SK-N-SH (cell line): ENCODE data around the gene CD6. TPM values are rescaled to one million over a fixed set of nuclear protein-coding genes. Genes with fewer than 3 reads are reported as not detected.
A peak's percentile ranks its signal among the peaks of the same experiment; 100 is the strongest.

Source experiments
- CTCF ChIA-PET: fragments of 300-600, 350-600 bp; formaldehyde crosslinking; extraction: SDS; loops from one replicate; lab custom pipeline; 2021; lab: Yijun Ruan, JAX
- POLR2A ChIA-PET: fragments of 350-600 bp; sonication (Branson Sonifier 250); formaldehyde crosslinking; extraction: SDS; loops from one replicate; lab custom pipeline; 2020; ENCODE audit warnings: antibody characterized with exemption, inconsistent platforms; lab: Yijun Ruan, JAX
- DNase-seq: peaks from one replicate; pipeline ENCODE4 v3.0.0; 2012
- H2AFZ ChIP-seq: fragments of 200-600 bp; sonication (generic); 2 replicates; pipeline ENCODE4 v1.8.1; 2016; ENCODE audit warnings: antibody characterized with exemption, mild to moderate bottlenecking, low read depth
- H3F3A ChIP-seq: fragments of 200-600 bp; sonication (generic); replicated peaks from 2 replicates; pipeline ENCODE3; 2016; ENCODE audit warnings: antibody characterized with exemption, mild to moderate bottlenecking; ENCODE audit not compliant: insufficient read depth
- H3K27ac ChIP-seq, 2 experiments: fragments of 200-500 bp in 1 of 2; fragments of 200-600 bp in 1 of 2; sonication (Bioruptor generic) in 1 of 2; sonication (generic), shearing (Covaris generic) in 1 of 2; 2 replicates each; pipeline versions ENCODE4 v1.5.1 to v1.6.1; 2014 to 2016; ENCODE audit warnings: low read depth in 2 of 2, inconsistent platforms in 1 of 2, low read length in 1 of 2, mild to moderate bottlenecking in 1 of 2, mixed read lengths in 1 of 2
- H3K27me3 ChIP-seq: fragments of 200-600 bp; sonication (generic), shearing (Covaris generic); 2 replicates; pipeline ENCODE4 v1.6.1; 2016; ENCODE audit warnings: mixed run types; ENCODE audit not compliant: insufficient read depth
- H3K36me3 ChIP-seq, 2 experiments: fragments of 200-500 bp in 1 of 2; fragments of 200-600 bp in 1 of 2; sonication (Bioruptor generic) in 1 of 2; sonication (generic) in 1 of 2; replicated peaks in 1 of 2; 2 replicates each; pipeline versions ENCODE3 to v1.5.1; 2014 to 2016; ENCODE audit warnings: low read length in 1 of 2, mild to moderate bottlenecking in 1 of 2; ENCODE audit not compliant: insufficient read depth in 2 of 2, control insufficient read depth in 1 of 2
- H3K4me1 ChIP-seq, 2 experiments: fragments of 200-500 bp in 1 of 2; fragments of 200-600 bp in 1 of 2; sonication (Bioruptor generic) in 1 of 2; sonication (generic), shearing (Covaris generic) in 1 of 2; 2 replicates each; pipeline versions ENCODE4 v1.5.1 to v1.6.1; 2014 to 2016; ENCODE audit warnings: low read depth in 1 of 2, low read length in 1 of 2, mixed run types in 1 of 2; ENCODE audit not compliant: insufficient read depth in 2 of 2, control insufficient read depth in 1 of 2
- H3K4me2 ChIP-seq: fragments of 200-600 bp; sonication (generic), shearing (Covaris generic); 2 replicates; pipeline ENCODE4 v1.6.1; 2017; ENCODE audit warnings: mixed run types
- H3K4me3 ChIP-seq, 2 experiments: fragments of 200-500 bp in 1 of 2; fragments of 200-600 bp in 1 of 2; sonication (Bioruptor generic) in 1 of 2; sonication (generic), shearing (Covaris generic) in 1 of 2; 2 replicates each; pipeline versions ENCODE4 v1.5.1 to v1.8.1; 2014 to 2016; ENCODE audit warnings: low read depth in 2 of 2, inconsistent platforms in 1 of 2, low read length in 1 of 2, mild to moderate bottlenecking in 1 of 2, mixed read lengths in 1 of 2, moderate library complexity in 1 of 2
- H3K79me2 ChIP-seq: fragments of 200-600 bp; sonication (generic); 2 replicates; pipeline ENCODE4 v1.8.1; 2017; ENCODE audit warnings: mild to moderate bottlenecking; ENCODE audit not compliant: insufficient read depth
- H3K9ac ChIP-seq: fragments of 200-600 bp; sonication (generic); 2 replicates; pipeline ENCODE4 v1.6.1; 2017; ENCODE audit warnings: mixed run types
- H3K9me2 ChIP-seq: fragments of 200-600 bp; sonication (generic); 2 replicates; pipeline ENCODE4 v1.6.1; 2017; ENCODE audit warnings: mixed run types
- H3K9me3 ChIP-seq: fragments of 200-600 bp; sonication (generic); 2 replicates; pipeline ENCODE4 v1.6.1; 2017; ENCODE audit warnings: mixed run types, mild to moderate bottlenecking, moderate library complexity
- H4K20me1 ChIP-seq: fragments of 200-600 bp; sonication (generic); 2 replicates; pipeline ENCODE4 v1.6.1; 2017; ENCODE audit warnings: mild to moderate bottlenecking, mixed run types; ENCODE audit not compliant: insufficient read depth
- CHD2 ChIP-seq: fragments of 150-350 bp; IDR thresholded peaks from 2 replicates; pipeline ENCODE4 v1.6.1; 2018; ENCODE audit warnings: low read length; ENCODE audit not compliant: partially characterized antibody
- EP300 ChIP-seq, 2 experiments: IDR thresholded peaks; 2 replicates each; pipeline versions ENCODE4 v1.4.0 to v1.6.1; 2012; ENCODE audit warnings: borderline replicate concordance in 1 of 2, low read depth in 1 of 2, low read length in 1 of 2
- FOXM1 ChIP-seq: IDR thresholded peaks from 2 replicates; pipeline ENCODE4 v1.4.0; 2012; ENCODE audit warnings: low read depth, mild to moderate bottlenecking
- GATA2 ChIP-seq: sonication (generic); formaldehyde crosslinking; IDR thresholded peaks from 2 replicates; pipeline ENCODE4 v1.5.0; 2020; ENCODE audit warnings: mild to moderate bottlenecking, missing genetic modification reagents
- IRF3 ChIP-seq: fragments of 150-350 bp; IDR thresholded peaks from 2 replicates; pipeline ENCODE4 v1.6.1; 2016; ENCODE audit warnings: mild to moderate bottlenecking, low read depth, low read length
- NFIC ChIP-seq: IDR thresholded peaks from 2 replicates; pipeline ENCODE4 v1.4.0; 2012; ENCODE audit warnings: borderline replicate concordance
- NRF1 ChIP-seq: IDR thresholded peaks from 2 replicates; pipeline ENCODE4 v1.6.1; 2012; ENCODE audit warnings: low read depth, mild to moderate bottlenecking, low read length
- RAD21 ChIP-seq: IDR thresholded peaks from 2 replicates; pipeline ENCODE4 v1.6.1; 2012; ENCODE audit warnings: mild to moderate bottlenecking, low read length
- RCOR1 ChIP-seq: fragments of 150-350 bp; IDR thresholded peaks from 2 replicates; pipeline ENCODE4 v1.6.1; 2017; ENCODE audit warnings: antibody characterized with exemption, low read length
- RFX5 ChIP-seq: IDR thresholded peaks from 2 replicates; pipeline ENCODE4 v1.6.1; 2012; ENCODE audit warnings: mild to moderate bottlenecking, improper control_type of control experiment, low read length
- RXRA ChIP-seq: IDR thresholded peaks from 2 replicates; pipeline ENCODE4 v1.4.0; 2012; ENCODE audit warnings: low read depth, mild to moderate bottlenecking, borderline replicate concordance
- SMC3 ChIP-seq: IDR thresholded peaks from 2 replicates; pipeline ENCODE4 v1.6.1; 2012; ENCODE audit warnings: low read depth, low read length, improper control_type of control experiment
- WGBS: methylation state at CpG from one replicate; pipeline ENCODE4 v1.1.6; 2017; ENCODE audit warnings: low lambda C conversion rate; 5-methylcytosine and 5-hydroxymethylcytosine counted together
- polyA plus RNA-seq, 3 experiments: library from polyadenylated mRNA; depleted of rRNA; stranded (reverse); fragments of >200 nt; gene quantifications; 2 replicates each; pipeline ENCODE4 v1.2.3, GENCODE V29; 2012

The CD6 gene
- polyA plus RNA-seq, 1 of the 3 experiments (the other 2 are of a cell fraction): not detected

- Histone ChIP-seq H3K9me2 (no peaks in the 10 kb centered on the region), H3K9me3 (no peaks in the 10 kb centered on the region), H3K4me2 (no peak overlapping the region)
- TF ChIP-seq RCOR1 (no peak), GATA2 (CRISPR knock-in tag) (no peak), SMC3 (no peak), NRF1 (no peak), EP300 (IDR thresholded peaks at IDR 0.05; ENCODE audit: borderline replicate concordance in 1 of 2, low read depth in 1 of 2, low read length in 1 of 2) (no peak), FOXM1 (no peak), RFX5 (no peak), RXRA (no peak), NFIC (no peak), IRF3 (no peak)
- TF ChIP-seq, all 33 proteins: peak for 0
- H3F3A ChIP-seq: no peaks in the 10 kb centered on the region
- H3K4me3 ChIP-seq: no peak overlapping the region
- H3K27me3 ChIP-seq: no peaks in the 10 kb centered on the region; the same call in 1 of the 2 replicates
- DNase-seq: no peak
- no peaks in the 10 kb centered on the region for H3K36me3 ChIP-seq
- H3K4me1 ChIP-seq: peaks cover under 1 to 13% of the 10 kb centered on the region in 2 experiments; a peak in 1 of 4 replicates
- no peak overlapping the region for H3K27ac ChIP-seq
- H4K20me1 ChIP-seq: no peaks in the 10 kb centered on the region
- ChIA-PET POLR2A (no interaction called here), CTCF (interaction anchor here (1.1 to 1.7 kb wide), 7 partner anchors 9 to 140 kb away, joined by 3 to 6 read pairs (median 4); no protein-coding TSS in a partner anchor)
- H3K9ac ChIP-seq: no peak overlapping the region
- 70% methylated on average over 8 of the region's 8 CpGs for WGBS
- H3K79me2 ChIP-seq: no peaks in the 10 kb centered on the region
- H2AFZ ChIP-seq: no peak overlapping the region
Measured at GRCh38 chr11:61055776-61056175, 84.3 kb downstream of the CD6 start.

GRCh38 chr11:61056571-61056970 lies 85.1 kb downstream of the CD6 start:
- Histone ChIP-seq H3K36me3 (no peaks in the 10 kb centered on the region), H3K4me2 (no peak overlapping the region), H3K79me2 (no peaks in the 10 kb centered on the region), H3K9ac (no peak overlapping the region), H3K27ac (no peak overlapping the region), H3K4me3 (no peak overlapping the region), H4K20me1 (no peaks in the 10 kb centered on the region), H3F3A (no peaks in the 10 kb centered on the region), H3K4me1 (peaks cover 5 to 13% of the 10 kb centered on the region in 2 experiments; a peak in 1 of 4 replicates), H3K27me3 (no peaks in the 10 kb centered on the region; the same call in 1 of the 2 replicates), H3K9me3 (no peaks in the 10 kb centered on the region), H2AFZ (no peak overlapping the region), H3K9me2 (no peaks in the 10 kb centered on the region)
- 21% methylated on average over 3 of the region's 6 CpGs for WGBS
- TF ChIP-seq CHD2: peak; percentile 16
- TF ChIP-seq FOXM1: no peak
- TF ChIP-seq RCOR1: 0 out of 2 replicates have a peak, but pooled peaks have one; percentile 5
- TF ChIP-seq RAD21: peak; percentile 32; the same call in 1 of the 2 replicates
- DNase-seq: peak; percentile 69
- POLR2A ChIA-PET: no interaction called here
- CTCF ChIA-PET: interaction anchor here (0.9 to 1.7 kb wide), 9 partner anchors 9 to 157 kb away, joined by 3 to 8 read pairs (median 5); no protein-coding TSS in a partner anchor
